A549 treated with CpdA at 1 μM for 4 hours (cell line): Measurements from ENCODE around the gene TTC38. TPM values are rescaled to one million over a fixed set of nuclear protein-coding genes. Genes with fewer than 3 reads are reported as not detected.

Source experiments
- total RNA-seq: library from RNA; stranded (reverse); fragments of 200-300 nt; extraction: Qiagen RNA extraction; gene quantifications from 5 replicates; pipeline ENCODE4 v1.2.3, GENCODE V29; 2022; ENCODE audit warnings: low read depth

Gene TTC38
- 10.9 to 16.1 TPM (median 12.4 TPM) in 5 replicates for total RNA-seq

DNA sequence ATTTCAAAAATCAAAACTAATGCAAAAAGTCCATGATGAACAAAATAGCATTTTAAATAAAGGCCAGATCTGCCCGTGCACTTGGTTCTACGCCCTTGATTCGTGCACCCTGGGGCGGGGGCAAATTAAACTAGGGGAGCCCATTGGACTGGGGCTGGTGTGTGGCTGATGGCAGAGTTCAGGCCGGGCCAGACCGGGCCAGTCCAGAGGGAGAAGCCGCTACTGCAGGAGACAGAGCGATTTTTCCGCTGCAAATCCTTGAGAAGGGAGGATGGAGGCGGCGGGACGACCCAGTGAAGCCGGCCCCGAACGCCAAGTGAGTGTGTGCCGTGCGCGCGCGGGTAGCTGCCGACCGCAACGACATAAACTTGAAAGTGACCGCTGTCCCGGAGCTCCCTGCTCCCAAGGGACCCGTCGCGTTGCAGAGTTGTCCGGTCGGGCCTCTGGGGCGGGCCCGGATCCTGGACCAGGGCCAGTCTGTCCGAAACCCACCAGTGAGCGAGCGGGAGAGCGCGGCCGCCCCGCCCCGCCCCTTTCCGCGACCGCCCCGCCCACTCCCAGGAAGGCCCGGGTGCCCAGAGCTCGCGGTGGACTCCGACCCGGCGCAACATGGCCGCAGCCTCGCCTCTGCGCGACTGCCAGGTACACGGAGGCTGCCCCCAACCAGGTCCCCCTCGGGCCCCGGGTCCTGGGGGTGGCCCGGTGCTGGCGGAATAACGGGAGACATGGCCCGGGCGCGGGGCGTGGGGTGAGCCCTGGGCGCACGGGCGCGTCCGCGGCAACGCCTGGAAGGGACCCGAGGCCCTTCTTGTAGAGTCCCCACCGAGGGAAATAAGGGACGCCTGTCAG is at the start of gene TTC38:
Gene TTC38, plus strand, starts transcription at position 578 of the 849 bp plus-strand sequence. Its CDS starts 32 bp downstream, at position 610.

DNA sequence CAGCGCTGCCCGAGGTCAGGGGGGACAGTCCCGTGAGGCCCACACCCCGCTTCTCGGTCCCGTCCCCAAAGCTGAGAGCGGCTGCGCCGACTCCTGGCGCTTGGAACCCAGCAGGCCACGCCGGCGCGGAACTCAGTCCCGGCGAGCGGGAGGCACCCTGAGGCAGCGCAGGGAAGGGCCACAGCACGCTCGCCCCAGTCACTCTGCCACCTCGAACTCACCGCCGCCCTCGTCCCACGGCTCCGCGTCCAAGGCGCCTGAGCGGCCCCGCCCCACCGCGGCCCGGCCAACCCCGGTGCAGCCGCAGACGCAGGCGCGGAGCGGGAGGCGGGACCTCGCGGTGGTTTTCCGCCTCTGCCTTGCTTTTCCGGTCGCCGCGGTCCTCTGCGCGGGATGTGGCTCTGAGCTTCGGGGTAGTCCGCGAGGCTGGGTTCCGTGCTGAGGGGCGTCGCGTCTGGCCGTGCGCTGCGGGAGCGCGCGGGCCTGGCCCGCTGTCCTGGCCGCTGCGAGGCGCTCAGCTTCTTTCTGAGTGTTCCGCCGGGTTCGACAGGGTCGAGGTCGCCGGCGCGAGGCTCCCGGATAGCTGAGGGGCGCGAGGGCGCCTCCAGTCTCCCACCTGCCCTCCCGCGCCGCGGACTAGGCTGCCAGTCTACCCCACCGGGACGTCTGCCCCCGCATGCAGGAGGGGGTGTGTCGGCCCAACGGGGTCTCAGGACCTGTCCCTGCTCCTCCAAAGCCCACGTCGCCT is 17.6 kb upstream of the TTC38 start, which contains the start of gene CDPF1:
Gene CDPF1, minus strand, starts transcription at position 259 of the 748 bp plus-strand sequence. CDS start 2,009 bp downstream, outside the sequence.

DNA sequence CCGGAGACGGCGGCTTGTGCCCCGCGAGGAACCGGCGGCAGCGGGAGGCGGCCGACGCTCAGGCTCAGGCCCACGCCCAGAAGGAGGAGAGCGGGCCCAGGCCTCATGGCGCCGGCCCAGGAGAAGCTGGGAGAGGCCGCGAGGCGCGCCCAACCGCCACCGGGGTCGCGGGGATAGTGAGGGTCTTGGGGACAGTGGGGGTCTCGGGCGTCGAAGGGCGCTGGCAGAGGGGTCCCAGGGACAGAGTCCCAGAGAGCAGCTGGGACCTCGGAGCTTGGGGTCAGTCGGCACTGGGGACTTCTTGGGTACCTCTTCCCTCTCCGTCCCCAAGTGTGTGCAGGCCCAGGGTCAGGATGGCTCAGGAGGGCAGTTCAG is 4.6 kb upstream of the TTC38 start, which contains the start of gene PKDREJ:
Gene PKDREJ, minus strand, starts transcription at position 128 of the 375 bp plus-strand sequence. Its CDS starts 21 bp downstream, at position 107.

DNA sequence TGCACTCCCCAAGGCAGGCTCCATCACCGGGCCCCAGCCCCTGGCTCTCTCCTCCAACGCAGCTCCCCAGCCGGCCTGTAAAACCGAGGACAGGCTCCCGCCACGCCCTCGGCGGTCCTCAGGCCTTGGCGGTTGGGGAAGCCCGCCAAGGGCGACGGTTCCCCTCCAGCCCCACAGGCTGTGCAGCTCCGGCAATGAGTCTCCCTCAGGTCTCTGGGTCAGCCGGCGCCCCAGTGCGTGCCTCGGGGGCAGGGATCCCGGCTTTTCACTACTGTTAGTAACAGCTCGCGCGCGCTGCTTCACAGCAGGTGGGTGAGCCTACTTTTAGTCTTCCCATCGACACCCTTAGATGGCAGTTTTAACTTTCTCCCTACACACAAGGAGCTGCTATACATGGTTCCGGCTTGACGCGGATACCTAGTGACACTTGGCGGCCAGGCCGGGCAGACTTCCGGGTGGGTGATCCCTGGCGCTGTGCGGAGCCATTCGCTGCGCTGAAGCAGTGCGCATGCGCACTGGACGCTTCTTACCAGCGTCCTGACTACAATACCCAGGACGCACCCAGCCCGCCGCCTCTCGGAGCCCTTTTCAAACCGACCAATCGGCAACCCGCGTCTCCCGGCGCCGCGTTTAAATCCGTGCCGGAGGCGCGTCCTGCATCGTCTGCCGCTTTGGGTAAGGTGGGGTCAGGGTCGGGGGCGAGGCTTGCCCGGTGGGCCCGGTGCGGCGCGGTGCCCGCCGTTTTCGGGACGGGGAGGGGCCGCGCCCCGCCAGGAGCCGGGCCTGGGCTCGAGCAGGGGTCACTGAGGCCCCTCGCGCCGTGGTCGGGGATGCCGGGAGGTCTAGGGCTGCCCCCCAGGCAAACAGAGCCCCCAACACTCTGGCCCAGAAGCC is 28.7 kb downstream of the TTC38 start, which contains the start of gene GTSE1:
Gene GTSE1, plus strand, starts transcription at position 614 of the 894 bp plus-strand sequence. CDS start 531 bp downstream, outside the sequence.

GRCh38 chr22:46335201-46336118 is 67.7 kb downstream of the TTC38 start, which contains the start of gene TRMU:
Gene TRMU, plus strand, starts transcription at chr22:46335714. Its CDS starts 51 bp downstream, at chr22:46335765.

Other genes with a start within 250 kb of the TTC38 start
- gene PPARA, start 117.5 kb upstream of the TTC38 start, total RNA-seq = 0.77 to 1.7 TPM (median 1.2 TPM) in 5 replicates
- 8.7 to 11.5 TPM (median 10.3 TPM) in 5 replicates for gene CDPF1, start 17.7 kb upstream of the TTC38 start, total RNA-seq
- gene PKDREJ, start 4.7 kb upstream of the TTC38 start, total RNA-seq = not detected in 5 replicates
- 28.8 to 34.6 TPM (median 32.0 TPM) in 5 replicates for gene GTSE1, start 28.9 kb downstream of the TTC38 start, total RNA-seq
- gene TRMU, start 67.7 kb downstream of the TTC38 start, total RNA-seq = 36.7 to 44.6 TPM (median 42.2 TPM) in 5 replicates